Psoas muscle (tissue), 8 donors: ENCODE data around the gene MTF2. TPM values are rescaled to one million over a fixed set of nuclear protein-coding genes. Genes with fewer than 3 reads are reported as not detected.

Experiments
- ATAC-seq, 4 donors: fragments of 200-7000 bp; cut with Tn5 transposase; one replicate each; pipeline ENCODE4 v1.9.1; 2020; ENCODE audit warnings: moderate library complexity in 3 of 4, mild to moderate bottlenecking in 2 of 4
- DNase-seq, 2 donors: peaks; one replicate each; pipeline ENCODE4 v3.0.0-alpha.2; 2020
- H3K27ac ChIP-seq: fragments of 200-600 bp; one replicate; pipeline ENCODE4 v1.8.0; 2022
- H3K27me3 ChIP-seq, 3 donors: fragments of 200-600 bp in 1 of 3; one replicate each; pipeline versions ENCODE4 v1.6.1 to v1.8.0; 2013 to 2022; ENCODE audit warnings: low read length in 2 of 3, mild to moderate bottlenecking in 2 of 3, moderate library complexity in 1 of 3; ENCODE audit not compliant: insufficient read depth in 3 of 3
- H3K36me3 ChIP-seq, 2 donors: fragments of 200-600 bp in 1 of 2; one replicate each; pipeline versions ENCODE4 v1.6.1 to v1.8.0; 2013 to 2022; ENCODE audit warnings: low read depth in 1 of 2, mild to moderate bottlenecking in 1 of 2, moderate library complexity in 1 of 2; ENCODE audit not compliant: insufficient read depth in 1 of 2
- H3K4me1 ChIP-seq: fragments of 200-600 bp; one replicate; pipeline ENCODE4 v1.8.0; 2022
- H3K4me3 ChIP-seq: fragments of 200-600 bp; one replicate; pipeline ENCODE4 v1.8.0; 2022; ENCODE audit warnings: mild to moderate bottlenecking
- H3K9me3 ChIP-seq: fragments of 200-600 bp; one replicate; pipeline ENCODE4 v1.8.0; 2022
- CTCF ChIP-seq: fragments of 200-600 bp; IDR thresholded peaks from one replicate; pipeline ENCODE4 v1.8.0; 2022; ENCODE audit warnings: antibody characterized with exemption
- WGBS, 3 donors: extraction: QIAGEN DNeasy Blood & Tissue Kit; methylation state at CpG; one replicate each; pipeline versions ENCODE4 v1.1.6 to v1.1.7; 2013; 5-methylcytosine and 5-hydroxymethylcytosine counted together
- intact Hi-C, 2 donors: fragments of 100-400 bp; cut with DNase I; formaldehyde crosslinking; loops; one replicate each; pipeline versions ENCODE4 v1.11.0 to v1.14.2; 2022
- polyA plus RNA-seq, 3 donors: library from polyadenylated mRNA; stranded (reverse); fragments of 200-250 nt; gene quantifications; one replicate each; pipeline ENCODE4 v1.2.3, GENCODE V29; 2013
- total RNA-seq, 4 donors: library from RNA; stranded (reverse); fragmentation: NEBNext Ultra II Directional in 2 of 4; extraction: Animal tissue kit (Norgen Biotek cat#: 25700) in 2 of 4; gene quantifications; one replicate each; pipeline versions ENCODE4 v1.2.1 to v1.2.4, GENCODE V29; 2021 to 2023
- donor health status: healthy with polysubstance abuse.
- donor health status: DM: no; HTN: no; CAD: no; lungs with moderate emphysema.
- donor health status: Bipolar disorder and iron deficiency.
- donor health status: healthy.
- donor health status: DM: yes; HTN: yes; CAD: no.
- donor health status: DM: no; HTN: no; CAD: no.
- donor health status: DM: no; HTN: no; CAD: no.
- donor health status: DM: yes; HTN: yes; CAD: no.

The MTF2 gene
- total and polyA plus RNA-seq, 7 donors, result 4.1 to 10.6 (median 7.6) TPM

- DNase-seq (no peak), ATAC-seq (no peak)
- intact Hi-C loops, result no loop called here
- no peak for TF ChIP-seq CTCF
- no peak overlapping the region for H3K27ac ChIP-seq
- H3K4me1 ChIP-seq, result peaks cover 5% of the 10 kb centered on the region
- no peak overlapping the region for H3K4me3 ChIP-seq
- H3K27me3 ChIP-seq, result no peaks in the 10 kb centered on the region
- H3K36me3 ChIP-seq, result peaks cover 0 to 23% of the 10 kb centered on the region in 2 donors
- WGBS, 3 donors, result 95 to 99% (median 96%) methylated on average over 4 of the region's 4 CpGs
- H3K9me3 ChIP-seq, result no peaks in the 10 kb centered on the region
These were observed 44.2 kb downstream of the MTF2 start for GRCh38 chr1:93123201-93123783.

- WGBS, 3 donors, result 72 to 77% (median 77%) methylated on average over 4 of the region's 4 CpGs
- no peak overlapping the region for H3K4me3 ChIP-seq
- intact Hi-C loops, result no loop called here
- H3K27me3 ChIP-seq, result no peaks in the 10 kb centered on the region
- no peak for TF ChIP-seq CTCF
- DNase-seq (no peak), ATAC-seq (no peak)
- H3K4me1 ChIP-seq, result peaks cover 5% of the 10 kb centered on the region
- H3K9me3 ChIP-seq, result no peaks in the 10 kb centered on the region
- H3K27ac ChIP-seq, result no peak overlapping the region
- H3K36me3 ChIP-seq, result peaks cover 0 to 19% of the 10 kb centered on the region in 2 donors
These were observed 45.7 kb downstream of the MTF2 start for GRCh38 chr1:93124556-93125355.

GRCh38 chr1:93129507-93130099 lies 50.5 kb downstream of the MTF2 start:
- DNase-seq (no peak), ATAC-seq (no peak)
- intact Hi-C loops, result loop anchor here in 1 of 2 donors (1.0 kb wide), 1 partner anchor 49 kb away; no protein-coding TSS in a partner anchor
- Histone ChIP-seq H3K36me3 (peaks cover 0 to 41% of the 10 kb centered on the region in 2 donors), H3K4me1 (no peaks in the 10 kb centered on the region), H3K27me3 (no peaks in the 10 kb centered on the region), H3K9me3 (no peaks in the 10 kb centered on the region), H3K27ac (no peak overlapping the region), H3K4me3 (no peak overlapping the region)
- no peak for TF ChIP-seq CTCF

- Histone ChIP-seq H3K4me3 (no peak overlapping the region), H3K9me3 (no peaks in the 10 kb centered on the region), H3K36me3 (peaks cover 0 to 62% of the 10 kb centered on the region in 2 donors), H3K27me3 (no peaks in the 10 kb centered on the region), H3K4me1 (no peaks in the 10 kb centered on the region), H3K27ac (no peak overlapping the region)
- ATAC-seq (no peak), DNase-seq (no peak)
- intact Hi-C loops, result no loop called here
- TF ChIP-seq CTCF, result no peak
These were observed 53.6 kb downstream of the MTF2 start for GRCh38 chr1:93132638-93133037.
